ENCODE data around the gene ARHGAP11A.

The ARHGAP11A gene

DNA sequence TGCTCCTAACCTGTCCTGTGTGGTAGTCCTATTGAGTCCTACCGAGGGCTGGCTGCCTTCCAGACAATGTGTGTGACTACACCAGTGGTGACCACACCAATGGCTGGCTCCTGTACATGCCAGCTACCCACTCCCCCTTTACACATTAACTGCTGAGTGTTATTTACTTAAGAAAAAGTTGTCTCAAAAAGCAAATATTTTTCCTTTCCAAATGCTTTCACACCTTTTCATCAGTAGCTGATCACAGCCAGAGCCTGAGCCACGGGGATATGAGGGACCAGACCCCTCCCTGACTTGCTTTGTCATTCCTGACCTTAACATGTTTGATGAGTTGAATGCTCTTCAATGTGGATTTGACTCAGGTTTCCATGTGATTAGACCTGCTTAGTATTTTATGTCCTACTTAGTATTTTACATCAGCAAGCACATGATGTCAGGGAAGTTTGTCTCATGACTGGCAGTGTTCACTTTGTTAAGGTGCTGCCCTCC is 72.9 kb downstream of the ARHGAP11A start:
- Histone ChIP-seq H3K27ac (no peak overlapping the region), H3K27me3 (ENCODE audit: insufficient read depth, low read depth, severe bottlenecking) (no peaks in the 10 kb centered on the region), H3K4me3 (ENCODE audit: low read depth, low read length) (no peak overlapping the region), H3K9me3 (ENCODE audit: severe bottlenecking) (no peaks in the 10 kb centered on the region), H3K36me3 (no peaks in the 10 kb centered on the region)
- DNase-seq: no peak
- TF ChIP-seq, protein P1, sequence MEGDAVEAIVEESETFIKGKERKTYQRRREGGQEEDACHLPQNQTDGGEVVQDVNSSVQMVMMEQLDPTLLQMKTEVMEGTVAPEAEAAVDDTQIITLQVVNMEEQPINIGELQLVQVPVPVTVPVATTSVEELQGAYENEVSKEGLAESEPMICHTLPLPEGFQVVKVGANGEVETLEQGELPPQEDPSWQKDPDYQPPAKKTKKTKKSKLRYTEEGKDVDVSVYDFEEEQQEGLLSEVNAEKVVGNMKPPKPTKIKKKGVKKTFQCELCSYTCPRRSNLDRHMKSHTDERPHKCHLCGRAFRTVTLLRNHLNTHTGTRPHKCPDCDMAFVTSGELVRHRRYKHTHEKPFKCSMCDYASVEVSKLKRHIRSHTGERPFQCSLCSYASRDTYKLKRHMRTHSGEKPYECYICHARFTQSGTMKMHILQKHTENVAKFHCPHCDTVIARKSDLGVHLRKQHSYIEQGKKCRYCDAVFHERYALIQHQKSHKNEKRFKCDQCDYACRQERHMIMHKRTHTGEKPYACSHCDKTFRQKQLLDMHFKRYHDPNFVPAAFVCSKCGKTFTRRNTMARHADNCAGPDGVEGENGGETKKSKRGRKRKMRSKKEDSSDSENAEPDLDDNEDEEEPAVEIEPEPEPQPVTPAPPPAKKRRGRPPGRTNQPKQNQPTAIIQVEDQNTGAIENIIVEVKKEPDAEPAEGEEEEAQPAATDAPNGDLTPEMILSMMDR (IDR thresholded peaks at IDR 0.05; ENCODE audit: low read depth, low read length): no peak

Measured in WERI-Rb-1 (cell line).